Mucosa of stomach (tissue), 1 donor: ENCODE measurements around the gene CLSTN2.

Source experiments
- H3K27me3 ChIP-seq: one replicate; pipeline ENCODE4 v1.7.0; 2013; ENCODE audit warnings: mild to moderate bottlenecking, low read length; ENCODE audit not compliant: control insufficient read depth, insufficient read depth
- H3K36me3 ChIP-seq: one replicate; pipeline ENCODE4 v1.7.0; 2013; ENCODE audit warnings: low read length; ENCODE audit not compliant: control insufficient read depth, insufficient read depth
- H3K4me1 ChIP-seq: one replicate; pipeline ENCODE4 v1.7.0; 2013; ENCODE audit warnings: mild to moderate bottlenecking, low read length; ENCODE audit not compliant: control insufficient read depth, insufficient read depth
- H3K4me3 ChIP-seq: one replicate; pipeline ENCODE4 v1.7.0; 2013; ENCODE audit warnings: low read length
- H3K9ac ChIP-seq: one replicate; pipeline ENCODE4 v1.7.0; 2013; ENCODE audit warnings: mild to moderate bottlenecking, low read length, moderate library complexity
- H3K9me3 ChIP-seq: one replicate; pipeline ENCODE4 v1.7.0; 2013; ENCODE audit warnings: mild to moderate bottlenecking, low read length, moderate library complexity; ENCODE audit not compliant: control insufficient read depth
- donor health status: Pancreatic carcinoma.

The CLSTN2 gene

GRCh38 chr3:139935016-139935865 is at the start of gene CLSTN2:
CLSTN2 (plus strand) TSS chr3:139935185.
- peaks cover 29% of the 10 kb centered on the region for H3K27me3 ChIP-seq
- no peak within 1 kb of the TSS for H3K9ac ChIP-seq
- no peaks in the 10 kb centered on the region for H3K9me3 ChIP-seq
- no peaks in the 10 kb centered on the region for H3K36me3 ChIP-seq
- no peak within 1 kb of the TSS for H3K4me3 ChIP-seq
- H3K4me1 ChIP-seq, result peaks cover 9% of the 10 kb centered on the region

- H3K9me3 ChIP-seq, result no peaks in the 10 kb centered on the region
- H3K9ac ChIP-seq, result no peak overlapping the region
- H3K4me1 ChIP-seq, result no peaks in the 10 kb centered on the region
- no peaks in the 10 kb centered on the region for H3K27me3 ChIP-seq
- H3K4me3 ChIP-seq, result no peak overlapping the region
- H3K36me3 ChIP-seq, result no peaks in the 10 kb centered on the region
Observed at GRCh38 chr3:139887431-139887830, 47.6 kb upstream of the CLSTN2 start.

GRCh38 chr3:139888561-139889140 is 46.3 kb upstream of the CLSTN2 start:
- Histone ChIP-seq H3K4me3 (no peak overlapping the region), H3K27me3 (no peaks in the 10 kb centered on the region), H3K4me1 (no peaks in the 10 kb centered on the region), H3K9me3 (no peaks in the 10 kb centered on the region), H3K9ac (no peak overlapping the region), H3K36me3 (no peaks in the 10 kb centered on the region)

- Histone ChIP-seq H3K9ac (no peak overlapping the region), H3K9me3 (no peaks in the 10 kb centered on the region), H3K4me3 (no peak overlapping the region), H3K27me3 (no peaks in the 10 kb centered on the region), H3K36me3 (no peaks in the 10 kb centered on the region), H3K4me1 (no peaks in the 10 kb centered on the region)
Observed at GRCh38 chr3:139893267-139893962, 41.6 kb upstream of the CLSTN2 start.

- Histone ChIP-seq H3K4me1 (no peaks in the 10 kb centered on the region), H3K36me3 (no peaks in the 10 kb centered on the region), H3K9ac (no peak overlapping the region), H3K4me3 (no peak overlapping the region), H3K27me3 (no peaks in the 10 kb centered on the region), H3K9me3 (no peaks in the 10 kb centered on the region)
Observed at GRCh38 chr3:139893963-139894642, 40.9 kb upstream of the CLSTN2 start.

- H3K4me3 ChIP-seq, result no peak overlapping the region
- H3K9me3 ChIP-seq, result no peaks in the 10 kb centered on the region
- H3K4me1 ChIP-seq, result no peaks in the 10 kb centered on the region
- no peak overlapping the region for H3K9ac ChIP-seq
- no peaks in the 10 kb centered on the region for H3K36me3 ChIP-seq
- no peaks in the 10 kb centered on the region for H3K27me3 ChIP-seq
Observed at GRCh38 chr3:139894643-139894989, 40.4 kb upstream of the CLSTN2 start.

GRCh38 chr3:139897759-139898158 is 37.2 kb upstream of the CLSTN2 start:
- Histone ChIP-seq H3K9me3 (no peaks in the 10 kb centered on the region), H3K27me3 (no peaks in the 10 kb centered on the region), H3K36me3 (no peaks in the 10 kb centered on the region), H3K9ac (no peak overlapping the region), H3K4me1 (no peaks in the 10 kb centered on the region), H3K4me3 (no peak overlapping the region)

GRCh38 chr3:139906418-139906817 is 28.6 kb upstream of the CLSTN2 start:
- no peak overlapping the region for H3K4me3 ChIP-seq
- H3K9ac ChIP-seq, result no peak overlapping the region
- H3K27me3 ChIP-seq, result no peaks in the 10 kb centered on the region
- no peaks in the 10 kb centered on the region for H3K4me1 ChIP-seq
- no peaks in the 10 kb centered on the region for H3K9me3 ChIP-seq
- H3K36me3 ChIP-seq, result no peaks in the 10 kb centered on the region

GRCh38 chr3:139909811-139910210 is 25.2 kb upstream of the CLSTN2 start:
- no peak overlapping the region for H3K4me3 ChIP-seq
- no peaks in the 10 kb centered on the region for H3K27me3 ChIP-seq
- no peaks in the 10 kb centered on the region for H3K9me3 ChIP-seq
- H3K9ac ChIP-seq, result no peak overlapping the region
- no peaks in the 10 kb centered on the region for H3K36me3 ChIP-seq
- no peaks in the 10 kb centered on the region for H3K4me1 ChIP-seq

- no peaks in the 10 kb centered on the region for H3K36me3 ChIP-seq
- H3K9ac ChIP-seq, result no peak overlapping the region
- H3K27me3 ChIP-seq, result no peaks in the 10 kb centered on the region
- no peak overlapping the region for H3K4me3 ChIP-seq
- H3K4me1 ChIP-seq, result no peaks in the 10 kb centered on the region
- no peaks in the 10 kb centered on the region for H3K9me3 ChIP-seq
Observed at GRCh38 chr3:139916271-139916670, 18.7 kb upstream of the CLSTN2 start.

GRCh38 chr3:139917226-139917785 is 17.7 kb upstream of the CLSTN2 start:
- no peaks in the 10 kb centered on the region for H3K4me1 ChIP-seq
- no peak overlapping the region for H3K9ac ChIP-seq
- no peaks in the 10 kb centered on the region for H3K36me3 ChIP-seq
- no peak overlapping the region for H3K4me3 ChIP-seq
- H3K9me3 ChIP-seq, result no peaks in the 10 kb centered on the region
- H3K27me3 ChIP-seq, result no peaks in the 10 kb centered on the region
